Esophagus muscularis mucosa (tissue), 4 donors: ENCODE data around the gene ALDH1L2. TPM values are rescaled to one million over a fixed set of nuclear protein-coding genes. Genes with fewer than 3 reads are reported as not detected.
A peak's percentile ranks its signal among the peaks of the same experiment; 100 is the strongest.

Experiments used
- DNase-seq: peaks from one replicate; pipeline ENCODE4 v3.0.0-alpha.2; 2017; ENCODE audit errors: extremely low spot score
- H3K27ac ChIP-seq, 4 donors: fragments of 200-600 bp; sonication (generic); replicated peaks in 1 of 4; 1 replicate in 3 of 4; 2 replicates in 1 of 4; pipeline ENCODE4 v1.5.1; 2016 to 2019; ENCODE audit warnings: mild to moderate bottlenecking in 1 of 4
- H3K27me3 ChIP-seq, 4 donors: fragments of 200-600 bp; sonication (generic); one replicate each; pipeline versions ENCODE4 v1.5.1 to v1.6.0; 2016 to 2019
- H3K36me3 ChIP-seq, 4 donors: fragments of 200-600 bp; sonication (generic); one replicate each; pipeline ENCODE4 v1.5.1; 2016 to 2019
- H3K4me1 ChIP-seq, 4 donors: fragments of 200-600 bp; sonication (generic); one replicate each; pipeline ENCODE4 v1.5.1; 2016 to 2019
- H3K4me3 ChIP-seq, 4 donors: fragments of 200-600 bp; sonication (generic); 1 replicate in 2 of 4; 2 replicates in 2 of 4; pipeline ENCODE4 v1.5.1; 2016 to 2019; ENCODE audit warnings: mild to moderate bottlenecking in 4 of 4, moderate library complexity in 1 of 4
- H3K9me3 ChIP-seq, 4 donors: fragments of 200-600 bp; sonication (generic); 1 replicate in 3 of 4; 2 replicates in 1 of 4; pipeline ENCODE4 v1.5.1; 2016 to 2019
- CTCF ChIP-seq, 3 experiments: fragments of 200-600 bp in 2 of 3; fragments of 450-650 bp in 1 of 3; sonication (generic) in 2 of 3; IDR thresholded peaks; one replicate each; pipeline ENCODE4 v1.5.1; 2017 to 2019; ENCODE audit warnings: antibody characterized with exemption in 3 of 3, mild to moderate bottlenecking in 2 of 3, moderate library complexity in 1 of 3
- EP300 ChIP-seq: sonication (generic); formaldehyde crosslinking; IDR thresholded peaks from one replicate; pipeline ENCODE4 v1.6.1; 2017; ENCODE audit warnings: antibody characterized with exemption
- POLR2A ChIP-seq: fragments of 450-650 bp; IDR thresholded peaks from one replicate; pipeline ENCODE4 v1.6.1; 2017; ENCODE audit warnings: antibody characterized with exemption, moderate library complexity, mild to moderate bottlenecking, low read depth
- POLR2AphosphoS5 ChIP-seq, 2 donors: sonication (generic); formaldehyde crosslinking; IDR thresholded peaks; one replicate each; pipeline ENCODE4 v1.6.1; 2017; ENCODE audit warnings: antibody characterized with exemption in 2 of 2
- WGBS: methylation state at CpG from one replicate; pipeline ENCODE4 v1.1.5; 2018; 5-methylcytosine and 5-hydroxymethylcytosine counted together
- intact Hi-C: fragments of 100-400 bp; cut with DNase I; formaldehyde crosslinking; loops from one replicate; pipeline ENCODE4 v1.15.1; 2023
- total RNA-seq, 4 donors: library from RNA; depleted of rRNA; stranded (reverse); fragments of >200 nt; gene quantifications; one replicate each; pipeline versions ENCODE4 v1.1.0 to v1.2.1, GENCODE V29; 2016

The ALDH1L2 gene
- total RNA-seq, 4 donors from 2014 or later, result 2.3 to 10.4 (median 5.2) TPM

- Histone ChIP-seq H3K4me3 (peak overlapping the region; percentile 86 to 95 (median 88)), H3K27ac (peak overlapping the region in 3 of 4 donors; percentile 48 to 96 (median 95)), H3K4me1 (peaks cover 17 to 49% (median 47%) of the 10 kb centered on the region in 4 donors), H3K9me3 (no peaks in the 10 kb centered on the region), H3K27me3 (no peaks in the 10 kb centered on the region), H3K36me3 (peaks cover 0 to 25% (median 6%) of the 10 kb centered on the region in 4 donors)
- TF ChIP-seq EP300 (no peak), CTCF (IDR thresholded peaks at IDR 0.05) (no peak)
- WGBS, result 60% methylated on average over 13 of the region's 13 CpGs
- intact Hi-C loops, result no loop called here
- DNase-seq, result no peak
Observed at GRCh38 chr12:105109465-105110212, 25.4 kb upstream of the ALDH1L2 start.

DNA sequence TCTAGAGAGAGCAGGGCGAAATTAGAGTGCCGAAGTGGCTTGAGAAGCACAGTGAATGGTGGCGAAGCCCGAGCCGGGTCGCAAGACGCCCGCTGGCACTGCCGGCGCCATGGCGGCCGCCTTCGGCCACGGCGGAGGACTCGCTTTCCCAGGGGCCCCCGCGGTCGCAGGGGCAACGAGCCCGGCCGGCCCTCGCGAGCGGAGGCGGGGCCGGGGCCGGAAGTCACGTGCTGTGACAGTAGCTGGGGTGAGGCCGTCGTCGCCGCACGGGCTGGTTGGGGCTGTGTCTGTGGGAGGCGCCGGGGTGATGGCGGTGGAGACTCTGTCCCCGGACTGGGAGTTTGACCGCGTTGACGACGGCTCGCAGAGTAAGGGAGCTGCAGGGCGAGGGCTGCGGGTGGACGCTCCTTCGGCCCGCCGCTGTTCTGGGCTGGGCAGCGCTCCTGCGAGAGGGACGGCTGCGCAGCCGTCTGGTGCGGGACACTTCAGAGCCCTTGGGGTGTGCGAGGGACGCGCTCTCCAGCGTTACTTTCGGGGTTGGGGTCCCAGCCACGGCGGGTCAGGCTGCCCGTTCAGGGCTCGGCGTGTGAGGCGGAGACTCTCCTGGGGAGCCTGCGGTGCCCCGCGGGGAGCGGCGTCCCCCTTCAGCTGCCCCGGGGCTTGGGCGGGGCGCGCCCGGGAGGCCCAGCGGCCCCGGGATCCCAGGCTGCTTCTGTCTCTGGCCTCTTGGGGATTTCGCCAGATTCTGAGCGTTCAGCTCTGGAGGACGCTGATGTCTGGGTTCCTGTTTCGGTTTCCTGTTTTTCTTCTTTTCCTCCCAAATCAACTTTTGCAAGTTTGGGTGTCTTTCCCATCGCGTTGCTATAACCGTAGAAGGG lies 23.5 kb upstream of the ALDH1L2 start, which contains the start of gene WASHC4:
Gene WASHC4 (plus strand): TSS at position 238 of the 878 bp plus-strand sequence. CDS start 70 bp downstream, at position 308.
- 0% methylated on average over 38 of the region's 85 CpGs for WGBS
- H3K4me1 ChIP-seq, result peaks cover 17 to 44% (median 42%) of the 10 kb centered on the region in 4 donors

DNA sequence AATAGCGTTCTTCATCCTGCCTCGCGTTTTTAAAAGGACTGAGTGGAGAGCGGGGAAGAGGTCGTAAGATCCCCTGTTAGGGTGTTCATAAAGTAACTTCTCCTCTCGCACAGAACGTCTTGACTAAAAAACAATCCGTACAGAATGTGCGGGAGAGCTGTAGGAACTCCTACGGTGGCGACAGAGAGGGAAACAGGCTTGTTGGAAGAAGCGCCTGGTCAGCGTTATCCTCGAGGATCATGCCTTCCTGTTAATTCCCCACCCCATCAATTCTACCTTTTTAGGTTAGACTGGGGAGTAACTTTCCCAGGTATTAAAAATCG lies 22.9 kb upstream of the ALDH1L2 start:
- intact Hi-C loops, result no loop called here
- H3K4me3 ChIP-seq, result peak overlapping the region; percentile 86 to 95 (median 88)
- TF ChIP-seq CTCF (IDR thresholded peaks at IDR 0.05), result no peak
- TF ChIP-seq POLR2AphosphoS5 (IDR thresholded peaks at IDR 0.05), result no peak
- TF ChIP-seq POLR2A, result no peak
- no peak for TF ChIP-seq EP300
- WGBS, result 1% methylated on average over 15 of the region's 15 CpGs
- H3K4me1 ChIP-seq, result peaks cover 17 to 39% (median 38%) of the 10 kb centered on the region in 4 donors
- peak overlapping the region; percentile 95 to 98 (median 96) for H3K27ac ChIP-seq
- no peaks in the 10 kb centered on the region for H3K27me3 ChIP-seq
- H3K9me3 ChIP-seq, result no peaks in the 10 kb centered on the region
- DNase-seq, result no peak
- H3K36me3 ChIP-seq, result peaks cover 0 to 9% (median 3%) of the 10 kb centered on the region in 4 donors

More for the DNA sequence above, 23.5 kb upstream of the ALDH1L2 start, which contains the start of gene WASHC4:
- Histone ChIP-seq H3K9me3 (no peaks in the 10 kb centered on the region), H3K36me3 (peaks cover 0 to 11% (median 5%) of the 10 kb centered on the region in 4 donors), H3K27me3 (no peaks in the 10 kb centered on the region), H3K27ac (peak within 1 kb of the TSS; percentile 95 to 98 (median 96)), H3K4me3 (peak within 1 kb of the TSS; percentile 86 to 95 (median 88))
- intact Hi-C loops, result no loop called here
- TF ChIP-seq POLR2AphosphoS5 (IDR thresholded peaks at IDR 0.05) (peak; percentile 96 to 98), CTCF (IDR thresholded peaks at IDR 0.05) (peak in 2 of 3 experiments; percentile 4 to 11), EP300 (no peak), POLR2A (peak; percentile 85)
- DNase-seq, result peak; percentile 97

GRCh38 chr12:105106621-105107020 lies 22.4 kb upstream of the ALDH1L2 start:
- DNase-seq, result no peak
- no peaks in the 10 kb centered on the region for H3K9me3 ChIP-seq
- WGBS, result 59% methylated on average over 7 of the region's 7 CpGs
- H3K4me1 ChIP-seq, result peaks cover 14 to 36% (median 35%) of the 10 kb centered on the region in 4 donors
- H3K36me3 ChIP-seq, result peaks cover 0 to 4% (median under 1%) of the 10 kb centered on the region in 4 donors
- intact Hi-C loops, result no loop called here
- peak overlapping the region in 2 of 4 donors; percentile 95 to 96 for H3K27ac ChIP-seq
- peak overlapping the region; percentile 86 to 95 (median 88) for H3K4me3 ChIP-seq
- H3K27me3 ChIP-seq, result no peaks in the 10 kb centered on the region
- TF ChIP-seq EP300, result no peak
- TF ChIP-seq POLR2A, result no peak
- no peak for TF ChIP-seq POLR2AphosphoS5 (IDR thresholded peaks at IDR 0.05)
- no peak for TF ChIP-seq CTCF (IDR thresholded peaks at IDR 0.05)
